ENCODE data around the gene ARHGEF40.

DNA sequence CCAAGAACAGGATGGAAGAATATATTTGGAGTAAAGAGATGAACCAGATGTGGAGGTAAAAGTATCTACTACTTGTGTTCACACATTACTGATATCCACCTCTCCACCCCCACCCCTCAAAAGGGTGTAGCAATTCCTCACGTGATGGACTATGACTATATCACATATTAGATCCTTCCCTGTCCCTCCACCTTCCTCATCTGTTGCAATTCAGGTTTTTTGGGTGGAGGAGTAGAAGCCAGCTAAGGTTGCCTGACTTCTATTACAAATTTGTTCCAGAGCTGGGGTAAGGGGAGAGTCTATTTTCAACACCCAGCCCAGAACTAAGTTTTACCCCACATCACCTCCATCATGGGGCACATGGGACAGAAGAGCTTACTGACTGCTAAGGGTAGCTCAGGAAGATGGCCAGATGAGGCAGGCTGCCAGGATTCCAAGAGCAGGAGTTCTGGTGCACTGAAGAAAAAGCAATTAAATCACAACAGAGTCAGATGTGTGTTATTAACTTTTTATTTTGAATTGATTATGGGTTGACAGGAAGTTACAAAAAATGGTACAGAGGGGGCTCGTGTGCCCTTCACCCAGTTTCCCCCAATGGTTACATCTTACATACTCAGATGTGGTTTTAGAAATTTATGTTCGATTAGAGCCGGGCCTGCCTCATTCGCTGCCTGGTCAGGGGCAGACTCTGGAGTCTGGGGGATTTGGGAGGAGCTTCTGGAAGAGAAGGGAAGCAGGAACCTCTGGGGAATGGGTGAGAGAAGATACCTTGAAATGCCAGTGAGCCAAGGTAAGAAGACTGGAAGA is 37.6 kb upstream of the ARHGEF40 start:
- no peak for TF ChIP-seq CBFB (CRISPR knock-in tag; IDR thresholded peaks at IDR 0.05; ENCODE audit: low read depth)
- TF ChIP-seq, protein P1, sequence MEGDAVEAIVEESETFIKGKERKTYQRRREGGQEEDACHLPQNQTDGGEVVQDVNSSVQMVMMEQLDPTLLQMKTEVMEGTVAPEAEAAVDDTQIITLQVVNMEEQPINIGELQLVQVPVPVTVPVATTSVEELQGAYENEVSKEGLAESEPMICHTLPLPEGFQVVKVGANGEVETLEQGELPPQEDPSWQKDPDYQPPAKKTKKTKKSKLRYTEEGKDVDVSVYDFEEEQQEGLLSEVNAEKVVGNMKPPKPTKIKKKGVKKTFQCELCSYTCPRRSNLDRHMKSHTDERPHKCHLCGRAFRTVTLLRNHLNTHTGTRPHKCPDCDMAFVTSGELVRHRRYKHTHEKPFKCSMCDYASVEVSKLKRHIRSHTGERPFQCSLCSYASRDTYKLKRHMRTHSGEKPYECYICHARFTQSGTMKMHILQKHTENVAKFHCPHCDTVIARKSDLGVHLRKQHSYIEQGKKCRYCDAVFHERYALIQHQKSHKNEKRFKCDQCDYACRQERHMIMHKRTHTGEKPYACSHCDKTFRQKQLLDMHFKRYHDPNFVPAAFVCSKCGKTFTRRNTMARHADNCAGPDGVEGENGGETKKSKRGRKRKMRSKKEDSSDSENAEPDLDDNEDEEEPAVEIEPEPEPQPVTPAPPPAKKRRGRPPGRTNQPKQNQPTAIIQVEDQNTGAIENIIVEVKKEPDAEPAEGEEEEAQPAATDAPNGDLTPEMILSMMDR (IDR thresholded peaks at IDR 0.05): no peak
- TF ChIP-seq, protein P2, sequence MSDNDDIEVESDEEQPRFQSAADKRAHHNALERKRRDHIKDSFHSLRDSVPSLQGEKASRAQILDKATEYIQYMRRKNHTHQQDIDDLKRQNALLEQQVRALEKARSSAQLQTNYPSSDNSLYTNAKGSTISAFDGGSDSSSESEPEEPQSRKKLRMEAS (CRISPR knock-in tag; IDR thresholded peaks at IDR 0.05): no peak
- TF ChIP-seq, protein P3, sequence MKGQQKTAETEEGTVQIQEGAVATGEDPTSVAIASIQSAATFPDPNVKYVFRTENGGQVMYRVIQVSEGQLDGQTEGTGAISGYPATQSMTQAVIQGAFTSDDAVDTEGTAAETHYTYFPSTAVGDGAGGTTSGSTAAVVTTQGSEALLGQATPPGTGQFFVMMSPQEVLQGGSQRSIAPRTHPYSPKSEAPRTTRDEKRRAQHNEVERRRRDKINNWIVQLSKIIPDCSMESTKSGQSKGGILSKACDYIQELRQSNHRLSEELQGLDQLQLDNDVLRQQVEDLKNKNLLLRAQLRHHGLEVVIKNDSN (CRISPR knock-in tag; IDR thresholded peaks at IDR 0.05): no peak

Measured in WTC11 (cell line).